Hematopoietic multipotent progenitor cell treated with erythropoietin and hydrocortisone succinate and interleukin-3 and kit ligand, for 6 days (in vitro differentiated cells): Measurements from ENCODE around the gene LGMN.
A peak's percentile ranks its signal among the peaks of the same experiment; 100 is the strongest.
"Not testable (repeated sequence)": the region's sequence is repeated elsewhere in the genome, so short reads cannot be mapped to it uniquely, and the experiment has no call there.

Experiments used
- DNase-seq: peaks from one replicate; pipeline ENCODE4 v3.0.0-alpha.2; 2015

Gene LGMN

GRCh38 chr14:92759679-92760523, 11.5 kb upstream of the LGMN start:
- DNase-seq, result peak; percentile 19

- peak; percentile 68 for DNase-seq
Measured at GRCh38 chr14:92759300-92759678, 10.9 kb upstream of the LGMN start.

GRCh38 chr14:92756446-92756845, 8.0 kb upstream of the LGMN start:
- DNase-seq, result no peak

GRCh38 chr14:92755495-92755894, 7.1 kb upstream of the LGMN start:
- DNase-seq, result peak; percentile 55

GRCh38 chr14:92754966-92755365, 6.5 kb upstream of the LGMN start:
- DNase-seq, result no peak

- no peak for DNase-seq
Measured at GRCh38 chr14:92753250-92753649, 4.8 kb upstream of the LGMN start.

GRCh38 chr14:92751819-92752218, 3.4 kb upstream of the LGMN start:
- no peak for DNase-seq

GRCh38 chr14:92750994-92751400, 2.6 kb upstream of the LGMN start:
- DNase-seq, result no peak

- DNase-seq, result not testable (repeated sequence)
Measured at GRCh38 chr14:92750222-92750728, 1.8 kb upstream of the LGMN start.

- DNase-seq, result no peak
Measured at GRCh38 chr14:92747701-92748258, 647 bp downstream of the LGMN start.

GRCh38 chr14:92744198-92744597, 4.2 kb downstream of the LGMN start:
- no peak for DNase-seq

GRCh38 chr14:92740440-92740839, 8.0 kb downstream of the LGMN start:
- no peak for DNase-seq

GRCh38 chr14:92737619-92738188, 10.7 kb downstream of the LGMN start:
- DNase-seq, result no peak

GRCh38 chr14:92737206-92737605, 11.2 kb downstream of the LGMN start:
- peak; percentile 38 for DNase-seq

- DNase-seq, result no peak
Measured at GRCh38 chr14:92735344-92735743, 13.1 kb downstream of the LGMN start.

GRCh38 chr14:92734618-92735017, 13.8 kb downstream of the LGMN start:
- peak; percentile 25 for DNase-seq

- DNase-seq, result peak; percentile 53
Measured at GRCh38 chr14:92733007-92733406, 15.4 kb downstream of the LGMN start.

- no peak for DNase-seq
Measured at GRCh38 chr14:92731622-92732115, 16.8 kb downstream of the LGMN start.

GRCh38 chr14:92729634-92730358, 18.6 kb downstream of the LGMN start:
- peak; percentile 70 for DNase-seq

- peak; percentile 94 for DNase-seq
Measured at GRCh38 chr14:92728759-92729364, 19.6 kb downstream of the LGMN start.

GRCh38 chr14:92726933-92727262, 21.5 kb downstream of the LGMN start:
- no peak for DNase-seq

GRCh38 chr14:92726135-92726932, 22.1 kb downstream of the LGMN start:
- DNase-seq, result peak; percentile 78
